GM19438 (cell line): Measurements from ENCODE around the gene RABEPK.
"Not testable (repeated sequence)": the region's sequence is repeated elsewhere in the genome, so short reads cannot be mapped to it uniquely, and the experiment has no call there.

Source experiments
- ATAC-seq: cut with Tn5 transposase; IDR thresholded peaks from one replicate; pipeline ENCODE4 v1.9.1; 2021; ENCODE audit warnings: low read depth; ENCODE audit not compliant: unreplicated experiment

Gene RABEPK

DNA sequence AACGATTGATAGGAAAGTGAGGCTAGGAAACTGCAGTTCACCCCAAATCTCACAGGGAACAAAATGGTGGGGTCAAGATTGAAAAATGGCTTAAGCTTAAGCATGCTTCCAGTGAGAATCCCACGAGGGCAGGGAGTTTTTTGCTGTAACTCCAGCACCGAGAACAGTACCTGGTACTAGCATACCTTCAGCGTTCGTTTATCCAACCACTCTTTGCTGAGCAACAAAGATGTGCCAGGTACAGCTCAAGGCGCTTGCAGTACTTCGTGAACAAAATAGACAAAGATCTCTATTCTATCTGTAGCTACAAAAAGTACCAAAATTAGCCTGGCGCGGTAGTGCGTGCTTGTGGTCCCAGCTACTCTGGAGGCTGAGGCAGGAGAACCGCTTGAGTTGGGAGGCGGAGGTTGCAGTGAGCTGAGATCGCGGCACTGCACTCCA is 10.0 kb upstream of the RABEPK start:
- no peak for ATAC-seq

- ATAC-seq = not testable (repeated sequence)
These were observed 5.9 kb upstream of the RABEPK start for GRCh38 chr9:125194466-125194865.

DNA sequence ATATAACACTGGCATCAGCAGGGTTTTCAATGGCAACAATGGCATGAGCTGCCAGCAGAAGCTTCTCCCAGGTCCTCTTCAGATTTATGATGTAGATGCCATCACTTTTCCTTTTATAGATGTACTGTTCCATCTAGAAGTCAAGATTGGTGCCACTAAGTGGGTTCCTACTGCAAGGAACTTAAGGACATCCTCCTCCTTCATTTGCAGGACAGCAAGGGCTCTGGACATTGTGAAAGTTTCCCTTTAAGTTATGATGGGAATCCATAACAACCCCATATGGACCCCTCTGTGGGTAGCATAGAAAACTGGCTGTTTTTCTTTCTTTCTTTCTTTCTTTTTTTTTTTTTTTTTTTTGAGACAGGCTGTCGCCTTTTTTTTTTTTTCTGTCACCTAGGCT is 4.8 kb upstream of the RABEPK start:
- not testable (repeated sequence) for ATAC-seq

DNA sequence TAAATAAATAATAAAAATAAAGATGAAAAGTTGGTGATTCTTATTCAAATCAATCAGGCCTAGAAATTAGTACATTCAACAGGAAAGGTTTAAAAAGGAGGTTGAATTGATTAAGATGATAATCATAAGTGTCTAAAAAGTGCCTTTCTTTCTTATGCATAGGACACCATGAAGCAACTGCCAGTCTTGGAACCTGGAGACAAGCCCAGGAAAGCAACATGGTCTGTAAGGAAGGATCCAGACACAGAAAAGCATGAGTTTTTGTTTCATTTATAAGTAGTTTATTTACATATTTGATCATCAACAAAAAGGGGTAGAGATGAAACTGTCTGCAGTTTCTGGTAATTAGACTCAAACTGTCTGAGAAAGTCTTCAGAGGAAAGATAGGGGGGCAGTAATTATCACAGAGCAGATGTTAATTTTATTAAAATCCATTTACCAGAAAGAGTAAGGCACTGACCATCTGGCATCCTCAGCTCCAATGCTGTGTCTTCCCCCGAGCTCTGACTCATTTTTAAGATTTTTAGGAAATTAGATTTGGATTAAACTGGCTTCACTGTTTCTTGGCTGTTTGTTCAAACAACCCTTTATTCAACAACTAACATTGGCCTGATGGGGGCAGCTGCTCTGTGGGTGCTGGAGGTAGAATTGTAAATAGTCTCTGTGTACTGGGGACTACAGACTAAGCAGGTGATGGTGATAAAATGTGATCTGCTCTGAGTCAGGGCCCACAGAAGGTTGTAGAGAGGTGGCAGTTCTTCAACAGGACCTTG is 2.7 kb downstream of the RABEPK start:
- no peak for ATAC-seq

GRCh38 chr9:125204477-125204876 is 4.1 kb downstream of the RABEPK start:
- ATAC-seq = no peak

DNA sequence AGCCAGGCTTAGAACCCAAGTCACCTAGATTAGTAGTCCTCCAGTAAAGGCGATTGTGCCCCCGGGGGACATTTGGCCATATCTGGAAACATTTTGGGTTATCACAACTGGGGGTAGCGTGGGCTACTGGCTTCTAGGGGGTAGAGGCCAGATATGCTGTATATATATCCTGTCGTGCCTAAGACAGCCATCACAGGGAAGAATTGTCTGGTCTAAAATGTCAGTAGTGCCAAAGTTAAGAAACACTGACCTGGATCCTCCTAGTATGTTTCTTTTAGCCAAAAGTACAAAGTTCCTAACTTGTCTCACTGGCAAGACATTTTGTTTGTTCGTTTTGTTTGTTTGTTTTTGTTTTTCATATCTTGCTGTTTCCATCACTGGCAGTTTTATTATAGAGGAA is 13.8 kb downstream of the RABEPK start:
- no peak for ATAC-seq

DNA sequence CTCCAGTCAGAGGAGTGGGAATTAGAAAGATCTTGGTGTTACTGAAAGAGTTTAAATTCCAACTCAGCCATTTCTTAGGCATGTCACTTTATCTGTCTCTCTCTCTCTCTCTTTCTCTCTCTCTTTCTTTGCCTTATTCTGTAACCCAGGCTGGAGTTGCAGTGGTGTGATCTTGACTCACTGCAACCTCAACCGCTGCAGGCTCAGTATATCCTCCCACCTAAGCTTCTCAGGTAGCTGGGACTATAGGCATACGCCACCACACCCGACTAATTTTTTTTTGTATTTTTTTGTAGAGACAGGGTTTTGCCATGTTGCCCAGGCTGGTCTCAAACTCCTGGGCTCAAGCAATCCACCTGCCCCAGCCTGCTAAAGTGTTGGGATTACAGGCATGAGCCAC is 18.3 kb downstream of the RABEPK start:
- no peak for ATAC-seq

GRCh38 chr9:125224858-125225257 is 24.5 kb downstream of the RABEPK start:
- not testable (repeated sequence) for ATAC-seq

DNA sequence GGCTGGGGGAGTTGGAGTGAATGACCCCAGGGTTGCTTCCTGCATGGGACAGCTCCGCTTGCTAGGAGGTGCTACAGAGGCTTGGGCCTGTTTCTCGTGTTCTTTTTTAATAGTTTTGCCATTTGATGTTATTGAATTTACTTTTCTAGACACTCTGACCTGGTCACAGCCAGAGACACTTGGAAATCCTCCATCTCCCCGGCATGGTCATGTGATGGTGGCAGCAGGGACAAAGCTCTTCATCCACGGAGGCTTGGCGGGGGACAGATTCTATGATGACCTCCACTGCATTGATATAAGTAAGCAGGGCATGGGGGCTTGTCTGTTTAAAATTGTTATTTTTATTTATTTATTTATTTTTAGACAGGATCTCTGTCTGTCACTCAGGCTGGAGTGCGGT is 27.4 kb downstream of the RABEPK start:
- no peak for ATAC-seq

DNA sequence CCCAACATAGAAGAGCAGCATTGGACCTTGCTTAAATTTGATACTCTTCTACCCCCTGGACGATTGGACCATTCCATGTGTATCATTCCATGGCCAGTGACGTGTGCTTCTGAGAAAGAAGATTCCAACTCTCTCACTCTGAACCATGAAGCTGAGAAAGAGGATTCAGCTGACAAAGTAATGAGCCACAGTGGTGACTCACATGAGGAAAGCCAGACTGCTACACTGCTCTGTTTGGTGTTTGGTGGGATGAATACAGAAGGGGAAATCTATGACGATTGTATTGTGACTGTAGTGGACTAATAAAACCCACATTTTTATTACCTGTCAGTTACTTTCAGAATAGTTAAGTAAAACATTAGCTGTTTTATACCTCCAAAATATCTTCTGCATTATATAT is 33.3 kb downstream of the RABEPK start:
- no peak for ATAC-seq

DNA sequence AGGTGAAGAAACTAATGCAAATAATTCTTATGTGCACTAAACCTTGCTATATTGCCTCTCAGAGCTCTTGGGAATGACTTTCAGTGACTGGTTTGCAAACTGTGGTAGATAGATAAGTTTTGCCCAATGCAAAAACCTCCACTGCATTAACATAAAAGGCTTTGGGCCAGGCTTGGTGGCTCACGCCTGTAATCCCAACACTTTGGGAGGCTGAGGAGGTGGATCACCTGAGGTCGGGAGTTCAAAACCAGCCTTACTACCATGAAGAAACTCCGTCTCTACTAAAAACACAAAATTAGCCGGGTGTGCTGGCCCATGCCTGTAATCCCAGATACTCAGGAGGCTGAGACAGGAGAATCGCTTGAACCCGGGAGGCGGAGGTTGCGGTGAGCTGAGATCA is 33.8 kb downstream of the RABEPK start:
- not testable (repeated sequence) for ATAC-seq

DNA sequence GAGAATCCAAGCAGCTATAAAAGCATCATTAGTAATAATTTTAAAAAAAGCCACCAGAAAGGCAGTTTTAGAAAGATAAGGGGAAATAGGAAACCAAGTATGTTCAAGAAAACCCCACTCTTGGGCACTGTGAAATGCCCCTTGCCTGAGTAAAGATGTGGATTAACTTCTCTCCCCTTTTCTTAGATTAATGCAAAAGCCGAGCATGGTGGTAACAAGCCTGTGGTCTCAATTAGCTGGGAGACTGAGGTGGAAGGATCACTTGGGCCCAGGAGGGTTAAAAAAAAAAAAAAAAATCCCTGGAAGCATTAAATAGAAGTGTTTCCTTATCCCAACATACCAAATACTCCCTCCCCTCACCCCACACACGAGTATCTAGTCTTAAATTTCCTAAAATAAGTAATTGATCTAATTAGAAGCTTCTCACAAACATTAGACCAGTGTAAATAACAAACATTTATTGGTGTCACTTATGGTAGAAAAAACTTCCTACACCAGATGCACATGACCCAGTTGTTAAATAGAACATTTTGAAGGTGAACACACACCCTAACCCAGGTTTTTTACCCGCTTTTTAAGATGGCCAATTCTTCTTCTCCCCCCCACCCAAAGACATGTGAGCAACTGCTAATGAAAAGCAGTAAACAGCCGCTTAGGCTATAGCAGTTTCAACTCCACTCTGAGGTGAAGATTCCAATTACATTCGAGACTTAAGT is 35.6 kb downstream of the RABEPK start:
- ATAC-seq = no peak

- ATAC-seq = not testable (repeated sequence)
These were observed 36.3 kb downstream of the RABEPK start for GRCh38 chr9:125236520-125237159.

DNA sequence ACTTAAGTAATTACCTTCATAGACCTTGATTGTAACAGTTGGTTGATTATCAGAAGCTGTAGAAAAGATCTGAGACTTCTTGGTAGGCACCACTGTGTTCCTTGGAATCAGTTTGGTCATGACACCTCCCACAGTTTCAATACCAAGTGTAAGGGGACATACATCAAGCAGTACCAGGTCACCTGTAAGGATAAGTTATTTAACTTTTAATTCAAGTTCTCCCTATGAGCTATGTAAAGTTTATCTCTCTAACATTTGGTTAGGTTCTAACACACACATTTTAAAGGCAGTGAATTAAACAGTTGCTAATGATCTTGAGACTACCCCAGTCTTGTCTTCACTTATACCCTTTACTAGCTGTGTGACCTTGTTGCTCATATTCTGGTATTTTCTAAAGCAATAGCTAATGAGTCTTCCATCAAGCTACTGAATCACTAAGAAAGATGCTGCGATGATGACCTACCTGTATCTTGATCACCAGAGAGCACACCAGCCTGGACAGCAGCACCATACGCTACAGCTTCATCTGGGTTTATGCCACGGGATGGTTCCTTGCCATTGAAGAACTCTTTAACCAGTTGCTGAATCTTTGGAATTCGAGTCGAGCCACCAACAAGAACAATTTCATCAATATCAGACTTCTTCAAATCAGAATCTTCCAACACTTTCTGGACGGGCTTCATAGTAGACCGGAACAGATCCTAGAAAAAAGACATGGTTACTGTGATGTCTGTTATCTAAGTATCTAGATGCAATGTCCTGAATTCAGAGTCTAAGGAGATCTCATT is 38.0 kb downstream of the RABEPK start:
- ATAC-seq = no peak

DNA sequence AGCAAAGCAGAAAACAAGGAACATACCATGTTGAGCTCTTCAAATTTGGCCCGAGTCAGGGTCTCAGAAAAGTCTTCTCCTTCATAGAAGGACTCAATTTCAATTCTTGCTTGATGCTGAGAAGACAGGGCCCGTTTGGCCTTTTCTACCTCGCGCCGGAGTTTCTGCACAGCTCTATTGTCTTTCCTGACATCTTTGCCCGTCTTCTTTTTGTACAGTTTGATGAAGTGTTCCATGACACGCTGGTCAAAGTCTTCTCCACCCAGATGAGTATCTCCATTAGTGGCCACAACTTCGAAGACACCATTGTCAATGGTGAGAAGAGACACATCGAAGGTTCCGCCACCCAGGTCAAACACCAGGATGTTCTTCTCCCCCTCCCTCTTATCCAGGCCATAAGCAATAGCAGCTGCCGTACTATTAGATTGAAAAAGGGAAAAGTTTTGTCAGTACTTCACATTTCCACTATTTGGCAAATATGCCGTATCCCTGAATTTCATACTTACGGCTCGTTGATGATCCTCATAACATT is 38.6 kb downstream of the RABEPK start:
- no peak for ATAC-seq

DNA sequence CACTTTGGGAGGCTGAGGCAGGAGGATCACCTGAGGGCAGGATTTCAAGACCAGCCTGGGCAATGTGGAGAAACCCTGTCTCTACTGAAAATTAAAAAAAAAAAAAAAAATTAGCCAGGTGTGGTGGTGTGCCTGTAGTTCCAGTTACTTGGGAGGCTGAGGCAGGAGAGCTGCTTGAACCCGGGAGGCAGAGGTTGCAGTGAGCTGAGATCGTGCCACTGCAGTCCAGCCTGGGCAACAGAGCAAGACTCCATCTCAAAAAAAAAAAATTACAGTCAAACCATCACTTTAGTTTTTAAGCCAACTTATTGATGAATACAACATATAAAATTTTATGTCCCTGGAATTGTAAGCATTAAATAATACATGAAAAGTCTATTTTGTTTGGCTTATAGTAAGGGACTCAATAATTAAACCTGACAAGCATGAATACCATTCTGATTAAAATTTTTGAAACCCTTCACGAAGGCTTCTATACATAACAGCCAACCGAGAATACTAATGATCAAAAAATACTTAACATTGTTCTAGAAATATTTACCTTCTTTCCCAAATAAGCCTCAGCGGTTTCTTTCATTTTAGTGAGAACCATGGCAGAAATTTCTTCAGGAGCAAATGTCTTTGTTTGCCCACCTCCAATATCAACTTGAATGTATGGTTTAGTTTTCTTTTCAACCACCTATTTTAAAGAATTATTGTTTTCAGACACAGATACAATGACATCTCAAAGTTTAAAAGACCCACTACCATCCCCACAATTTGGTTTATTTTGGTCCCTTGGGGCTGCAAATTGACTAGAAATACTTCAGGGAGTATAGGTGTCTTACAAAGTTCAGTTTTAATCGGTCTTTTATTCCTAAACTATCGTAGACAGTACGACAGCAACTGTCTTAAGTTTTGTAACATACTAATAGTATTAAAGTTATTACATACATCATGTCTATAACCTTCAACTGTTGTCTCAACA is 39.6 kb downstream of the RABEPK start:
- ATAC-seq = no peak

GRCh38 chr9:125240649-125240999 is 40.3 kb downstream of the RABEPK start:
- ATAC-seq = peak; percentile 2

- ATAC-seq = peak; percentile 93
These were observed 40.9 kb downstream of the RABEPK start, which contains the start of gene HSPA5 for GRCh38 chr9:125241000-125241862. HSPA5 (minus strand) TSS chr9:125241343; CDS start chr9:125241126, 217 bp downstream.
